ENCODE results near the gene PEX14.

Gene PEX14

DNA sequence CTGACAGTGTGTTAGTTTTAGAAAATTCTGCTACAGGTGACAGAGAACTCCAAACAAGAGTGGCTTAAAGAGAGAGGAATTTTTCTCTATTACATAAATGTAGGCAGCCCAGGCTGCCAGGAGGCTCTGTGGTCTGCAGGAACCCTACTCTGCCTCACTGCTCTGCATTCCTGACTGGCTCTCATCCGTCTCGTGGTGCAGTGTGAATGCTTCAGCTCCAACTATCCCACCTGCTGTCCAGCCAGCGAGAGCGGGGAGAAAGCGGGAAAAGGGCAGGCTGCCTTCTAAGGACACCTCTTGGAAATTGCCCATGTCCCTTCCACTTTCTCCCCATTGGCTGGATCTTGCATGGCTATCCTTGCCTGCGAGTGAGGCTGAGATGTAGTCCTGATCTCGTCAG is 131.3 kb downstream of the PEX14 start (continued):
- TF ChIP-seq POU6F1 (CRISPR knock-in tag; IDR thresholded peaks at IDR 0.05; ENCODE audit: borderline replicate concordance, low read depth) (no peak), TOX (CRISPR knock-in tag; IDR thresholded peaks at IDR 0.05; ENCODE audit: borderline replicate concordance) (no peak)

DNA sequence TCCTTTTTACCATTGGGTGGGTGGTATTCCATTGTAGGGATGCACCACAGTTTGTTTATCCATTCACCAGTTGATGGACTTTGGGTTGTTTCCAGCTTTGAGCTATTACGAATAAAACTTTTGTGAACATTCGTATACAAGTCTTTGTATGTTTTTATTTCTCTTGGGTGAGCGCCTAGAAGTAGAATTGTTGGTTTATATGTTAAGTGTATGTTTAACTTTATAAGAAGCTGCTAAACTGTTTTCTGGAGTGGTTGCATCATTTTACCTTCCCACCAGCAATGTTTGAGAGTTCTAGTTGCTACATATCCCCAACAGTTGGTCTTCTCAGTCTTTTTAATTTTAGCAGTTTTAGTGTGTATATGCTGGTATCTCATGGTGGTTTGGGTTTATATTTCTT is 132.5 kb downstream of the PEX14 start:
- no peak for ATAC-seq
- TF ChIP-seq RARB (CRISPR knock-in tag; IDR thresholded peaks at IDR 0.05), result no peak

DNA sequence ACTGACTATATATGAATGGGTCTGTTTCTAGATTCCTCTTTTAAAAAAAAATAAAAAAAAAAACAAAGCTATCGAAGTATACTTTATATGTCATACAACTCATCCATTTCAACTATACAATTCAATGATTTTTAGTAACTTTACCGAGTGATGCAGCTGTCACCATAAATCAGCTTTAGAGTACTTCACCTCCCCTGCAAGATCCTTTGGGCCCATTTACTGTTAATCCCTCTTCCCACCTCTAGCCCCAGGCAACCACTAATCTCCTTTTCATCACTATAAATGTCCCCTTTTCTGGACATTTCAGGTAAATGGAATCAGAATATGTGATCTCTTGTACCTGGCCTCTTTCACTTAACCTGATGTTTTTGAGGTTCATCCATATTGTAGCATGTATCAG is 133.9 kb downstream of the PEX14 start:
- no peak for ATAC-seq
- TF ChIP-seq TCF4 (CRISPR knock-in tag; IDR thresholded peaks at IDR 0.05; ENCODE audit: borderline replicate concordance), result no peak
- TF ChIP-seq RARB (CRISPR knock-in tag; IDR thresholded peaks at IDR 0.05), result no peak
- TF ChIP-seq ZNF8 (CRISPR knock-in tag; IDR thresholded peaks at IDR 0.05), result no peak
- TF ChIP-seq ARNTL (CRISPR knock-in tag; IDR thresholded peaks at IDR 0.05; ENCODE audit: borderline replicate concordance, low read depth), result no peak
- no peak for TF ChIP-seq BACH2 (CRISPR knock-in tag; IDR thresholded peaks at IDR 0.05; ENCODE audit: borderline replicate concordance)
- TF ChIP-seq GLIS3 (CRISPR knock-in tag; IDR thresholded peaks at IDR 0.05), result no peak
- TF ChIP-seq SNAI2 (CRISPR knock-in tag; IDR thresholded peaks at IDR 0.05), result no peak
- no peak for TF ChIP-seq PPARA (CRISPR knock-in tag; IDR thresholded peaks at IDR 0.05; ENCODE audit: borderline replicate concordance)
- TF ChIP-seq ZNF70 (CRISPR knock-in tag; IDR thresholded peaks at IDR 0.05), result no peak
- no peak for TF ChIP-seq POU6F1 (CRISPR knock-in tag; IDR thresholded peaks at IDR 0.05; ENCODE audit: borderline replicate concordance, low read depth)
- no peak for TF ChIP-seq CSDC2 (CRISPR knock-in tag; IDR thresholded peaks at IDR 0.05)
- TF ChIP-seq ZFP30 (CRISPR knock-in tag; IDR thresholded peaks at IDR 0.05), result no peak
- TF ChIP-seq ZFP3 (CRISPR knock-in tag; IDR thresholded peaks at IDR 0.05), result no peak
- no peak for TF ChIP-seq ESRRG (CRISPR knock-in tag; IDR thresholded peaks at IDR 0.05)
- TF ChIP-seq TSHZ2 (CRISPR knock-in tag; IDR thresholded peaks at IDR 0.05), result no peak
- TF ChIP-seq ISL1 (CRISPR knock-in tag; IDR thresholded peaks at IDR 0.05), result no peak
- no peak for TF ChIP-seq TOX (CRISPR knock-in tag; IDR thresholded peaks at IDR 0.05; ENCODE audit: borderline replicate concordance)
- TF ChIP-seq OSR1 (CRISPR knock-in tag; IDR thresholded peaks at IDR 0.05), result no peak
- TF ChIP-seq ZC3H10 (CRISPR knock-in tag; IDR thresholded peaks at IDR 0.05), result no peak

DNA sequence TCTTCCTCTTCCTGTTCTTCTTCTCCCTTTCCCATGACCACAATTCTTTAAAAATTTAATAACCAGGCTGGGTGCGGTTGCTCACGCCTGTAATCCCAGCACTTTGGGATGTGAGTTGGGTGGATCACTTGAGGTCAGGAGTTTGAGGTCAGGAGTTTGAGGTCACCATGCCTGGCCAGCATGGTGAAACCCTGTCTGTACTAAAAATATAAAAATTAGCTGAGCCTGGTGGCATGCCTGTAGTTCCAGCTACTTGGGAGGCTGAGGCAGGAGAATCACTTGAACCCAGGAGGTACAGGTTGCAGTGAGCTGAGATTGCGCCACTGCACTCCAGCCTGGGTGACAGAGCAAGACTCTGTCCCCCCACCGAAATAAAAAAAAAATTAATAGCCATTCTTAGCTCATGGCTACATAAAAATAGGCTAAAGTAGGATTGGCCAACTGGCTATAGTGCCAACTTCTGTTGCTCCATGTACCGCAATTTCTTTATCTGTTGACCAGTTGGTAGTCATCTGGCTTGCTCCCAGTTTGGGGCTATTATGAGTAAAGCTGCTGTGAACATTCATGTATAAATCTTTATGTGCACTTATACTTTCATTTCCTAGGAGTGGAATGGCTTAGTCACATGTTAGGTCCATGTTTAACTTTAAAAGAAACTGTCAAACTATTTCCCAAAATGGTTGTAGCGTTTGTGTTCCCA is 136.3 kb downstream of the PEX14 start:
- TF ChIP-seq ZNF8 (CRISPR knock-in tag; IDR thresholded peaks at IDR 0.05) (no peak), ZNF70 (CRISPR knock-in tag; IDR thresholded peaks at IDR 0.05) (no peak), CSDC2 (CRISPR knock-in tag; IDR thresholded peaks at IDR 0.05) (no peak), GLIS3 (CRISPR knock-in tag; IDR thresholded peaks at IDR 0.05) (no peak), PPARA (CRISPR knock-in tag; IDR thresholded peaks at IDR 0.05; ENCODE audit: borderline replicate concordance) (no peak), ZFP3 (CRISPR knock-in tag; IDR thresholded peaks at IDR 0.05) (no peak), ZNF565 (CRISPR knock-in tag; conservative IDR thresholded peaks at IDR 0.05; ENCODE audit: low read depth) (no peak), ZFP30 (CRISPR knock-in tag; IDR thresholded peaks at IDR 0.05) (no peak), OSR1 (CRISPR knock-in tag; IDR thresholded peaks at IDR 0.05) (no peak), BACH2 (CRISPR knock-in tag; IDR thresholded peaks at IDR 0.05; ENCODE audit: borderline replicate concordance) (no peak), CREB5 (CRISPR knock-in tag; IDR thresholded peaks at IDR 0.05; ENCODE audit: low read depth) (no peak), ZC3H10 (CRISPR knock-in tag; IDR thresholded peaks at IDR 0.05) (no peak), TOX (CRISPR knock-in tag; IDR thresholded peaks at IDR 0.05; ENCODE audit: borderline replicate concordance) (no peak), ARNTL (CRISPR knock-in tag; IDR thresholded peaks at IDR 0.05; ENCODE audit: borderline replicate concordance, low read depth) (no peak), ISL1 (CRISPR knock-in tag; IDR thresholded peaks at IDR 0.05) (no peak), ESRRG (CRISPR knock-in tag; IDR thresholded peaks at IDR 0.05) (no peak)
- TF ChIP-seq, protein P1, sequence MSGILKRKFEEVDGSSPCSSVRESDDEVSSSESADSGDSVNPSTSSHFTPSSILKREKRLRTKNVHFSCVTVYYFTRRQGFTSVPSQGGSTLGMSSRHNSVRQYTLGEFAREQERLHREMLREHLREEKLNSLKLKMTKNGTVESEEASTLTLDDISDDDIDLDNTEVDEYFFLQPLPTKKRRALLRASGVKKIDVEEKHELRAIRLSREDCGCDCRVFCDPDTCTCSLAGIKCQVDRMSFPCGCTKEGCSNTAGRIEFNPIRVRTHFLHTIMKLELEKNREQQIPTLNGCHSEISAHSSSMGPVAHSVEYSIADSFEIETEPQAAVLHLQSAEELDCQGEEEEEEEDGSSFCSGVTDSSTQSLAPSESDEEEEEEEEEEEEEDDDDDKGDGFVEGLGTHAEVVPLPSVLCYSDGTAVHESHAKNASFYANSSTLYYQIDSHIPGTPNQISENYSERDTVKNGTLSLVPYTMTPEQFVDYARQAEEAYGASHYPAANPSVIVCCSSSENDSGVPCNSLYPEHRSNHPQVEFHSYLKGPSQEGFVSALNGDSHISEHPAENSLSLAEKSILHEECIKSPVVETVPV (CRISPR knock-in tag; IDR thresholded peaks at IDR 0.05), result no peak
- ATAC-seq, result no peak

Data from SK-N-SH treated with all-trans-retinoic acid at 6 μM for 48 hours (cell line).